Effector memory CD4-positive, alpha-beta T cell (primary cell): ENCODE results near the gene DCT.

Experiments
- DNase-seq, 3 donors: peaks; one replicate each; pipeline ENCODE4 v3.0.0-alpha.2; 2020
- H3K27ac ChIP-seq: 2 replicates; pipeline ENCODE4 v1.7.0; 2013; ENCODE audit warnings: mild to moderate bottlenecking, low read length, moderate library complexity; ENCODE audit not compliant: insufficient read depth, poor library complexity, severe bottlenecking
- H3K27me3 ChIP-seq: replicated peaks from 2 replicates; pipeline ENCODE4 v1.7.0; 2013; ENCODE audit warnings: mild to moderate bottlenecking, low read length; ENCODE audit not compliant: insufficient read depth, control insufficient read depth, poor library complexity, severe bottlenecking
- H3K36me3 ChIP-seq: 2 replicates; pipeline ENCODE4 v1.7.0; 2013; ENCODE audit warnings: mild to moderate bottlenecking, low read length, moderate library complexity; ENCODE audit not compliant: control insufficient read depth, insufficient read depth
- H3K4me1 ChIP-seq: 2 replicates; pipeline ENCODE4 v1.7.0; 2013; ENCODE audit warnings: low read length, mild to moderate bottlenecking; ENCODE audit not compliant: control insufficient read depth, insufficient read depth, poor library complexity, severe bottlenecking
- H3K4me3 ChIP-seq: 2 replicates; pipeline ENCODE4 v1.7.0; 2013; ENCODE audit warnings: low read length, low read depth, mild to moderate bottlenecking; ENCODE audit not compliant: insufficient read depth, poor library complexity, severe bottlenecking
- H3K9me3 ChIP-seq: 2 replicates; pipeline ENCODE4 v1.7.0; 2013; ENCODE audit warnings: mild to moderate bottlenecking, low read length, moderate library complexity; ENCODE audit not compliant: control insufficient read depth

DCT gene

DNA sequence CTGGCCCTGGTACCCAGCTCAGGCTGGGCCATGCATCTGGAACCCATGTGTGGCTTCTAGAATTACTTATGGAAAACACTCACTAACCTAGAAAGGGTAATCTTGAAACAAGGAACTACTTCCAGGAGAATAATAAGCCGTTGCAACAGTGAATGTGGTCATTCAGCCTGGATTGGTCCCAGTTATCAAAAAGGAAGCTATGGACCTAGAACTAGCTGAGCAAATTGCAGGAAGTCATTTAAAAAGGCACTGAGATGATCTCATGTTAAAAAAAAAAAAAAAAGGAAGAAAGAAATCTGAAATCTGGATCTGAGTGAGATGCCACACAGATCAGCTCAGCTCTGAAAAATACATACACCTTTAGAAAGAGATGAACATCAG, 59.6 kb downstream of the DCT start:
- no peak for DNase-seq
- H3K4me1 ChIP-seq, result no peaks in the 10 kb centered on the region
- H3K36me3 ChIP-seq, result no peaks in the 10 kb centered on the region
- no peaks in the 10 kb centered on the region for H3K9me3 ChIP-seq
- no peak overlapping the region for H3K27ac ChIP-seq
- no peak overlapping the region for H3K4me3 ChIP-seq
- no peaks in the 10 kb centered on the region for H3K27me3 ChIP-seq

DNA sequence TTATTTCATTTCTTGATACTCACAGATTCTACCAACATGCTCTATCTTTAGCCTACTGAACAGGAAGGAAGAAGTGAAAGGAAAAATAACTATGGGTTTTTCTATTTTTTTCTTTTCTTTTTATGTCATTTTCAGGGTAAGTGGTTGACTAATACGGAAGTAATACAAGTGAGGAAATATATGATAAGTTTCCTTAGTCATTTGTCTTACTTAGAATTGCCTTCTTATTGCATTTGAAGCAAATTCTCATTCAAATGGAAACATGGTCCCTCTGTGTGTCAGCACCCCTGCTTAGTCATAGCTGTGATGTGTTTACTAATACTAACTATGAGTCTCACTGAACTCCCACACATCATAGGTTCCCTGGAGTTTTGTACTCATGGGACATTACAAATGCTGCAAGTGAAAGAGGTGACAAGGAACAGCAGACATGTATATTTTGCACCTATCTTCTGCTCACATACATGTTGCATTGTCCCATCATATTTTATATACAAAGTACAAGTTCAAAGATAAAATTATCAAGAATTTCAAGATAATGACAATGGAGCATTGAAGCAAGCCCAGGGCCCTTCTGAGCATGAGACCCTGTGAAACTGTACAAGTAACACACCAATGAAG, 60.1 kb downstream of the DCT start:
- Histone ChIP-seq H3K4me1 (no peaks in the 10 kb centered on the region), H3K4me3 (no peak overlapping the region), H3K27me3 (no peaks in the 10 kb centered on the region), H3K27ac (no peak overlapping the region), H3K36me3 (no peaks in the 10 kb centered on the region), H3K9me3 (no peaks in the 10 kb centered on the region)
- no peak for DNase-seq

DNA sequence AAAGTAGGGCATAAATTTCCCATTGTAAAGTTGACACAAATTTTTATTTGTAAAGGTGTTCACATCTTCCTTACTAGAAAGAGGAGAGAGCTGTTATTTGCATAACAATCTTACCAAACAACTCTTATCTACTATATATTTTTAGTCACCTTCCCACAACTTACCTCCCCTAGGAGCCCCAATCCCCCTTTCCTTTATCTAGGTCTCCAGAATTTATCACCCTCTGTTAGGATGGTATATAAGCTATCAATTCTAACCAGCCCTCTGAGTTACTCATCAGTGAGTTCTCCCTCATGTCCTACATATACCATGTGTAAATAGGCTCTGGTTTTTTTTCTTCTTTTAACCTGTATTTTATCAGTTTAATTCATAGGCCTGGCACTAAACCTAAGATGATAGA, 62.2 kb downstream of the DCT start:
- Histone ChIP-seq H3K4me3 (no peak overlapping the region), H3K9me3 (no peaks in the 10 kb centered on the region), H3K27ac (no peak overlapping the region), H3K4me1 (no peaks in the 10 kb centered on the region), H3K27me3 (no peaks in the 10 kb centered on the region), H3K36me3 (no peaks in the 10 kb centered on the region)
- no peak for DNase-seq

DNA sequence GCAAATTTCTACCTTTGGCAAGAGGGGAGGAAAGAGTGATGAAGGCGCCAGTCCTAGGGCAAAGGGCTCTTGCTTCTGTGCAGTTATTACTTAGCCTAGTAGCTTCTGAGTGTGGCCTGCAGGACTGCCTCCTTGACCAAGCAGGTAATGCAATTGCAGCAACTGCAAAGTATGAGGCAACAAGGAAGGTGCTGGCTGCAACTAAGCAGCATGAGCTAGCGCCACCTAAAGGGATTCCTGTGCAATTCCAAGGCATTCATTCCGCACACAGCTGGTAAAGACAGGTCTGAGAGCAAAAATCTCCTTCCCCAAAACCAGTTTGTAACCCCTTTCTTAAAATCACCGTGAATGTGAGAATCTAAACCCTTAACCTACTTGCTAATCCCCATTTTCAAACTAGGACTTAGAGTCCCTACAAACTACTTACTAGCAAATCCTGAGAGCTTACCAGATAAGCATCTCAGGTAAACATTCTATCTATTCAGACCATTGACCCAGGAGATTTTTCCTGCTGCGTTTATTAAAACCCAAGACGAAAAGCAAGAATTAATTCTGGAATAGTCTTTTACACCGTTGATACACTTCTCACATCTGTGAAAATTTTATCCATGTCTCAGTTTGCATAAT, 62.9 kb downstream of the DCT start:
- Histone ChIP-seq H3K4me3 (no peak overlapping the region), H3K27ac (no peak overlapping the region), H3K27me3 (no peaks in the 10 kb centered on the region), H3K9me3 (no peaks in the 10 kb centered on the region), H3K36me3 (no peaks in the 10 kb centered on the region), H3K4me1 (no peaks in the 10 kb centered on the region)
- DNase-seq, result no peak

DNA sequence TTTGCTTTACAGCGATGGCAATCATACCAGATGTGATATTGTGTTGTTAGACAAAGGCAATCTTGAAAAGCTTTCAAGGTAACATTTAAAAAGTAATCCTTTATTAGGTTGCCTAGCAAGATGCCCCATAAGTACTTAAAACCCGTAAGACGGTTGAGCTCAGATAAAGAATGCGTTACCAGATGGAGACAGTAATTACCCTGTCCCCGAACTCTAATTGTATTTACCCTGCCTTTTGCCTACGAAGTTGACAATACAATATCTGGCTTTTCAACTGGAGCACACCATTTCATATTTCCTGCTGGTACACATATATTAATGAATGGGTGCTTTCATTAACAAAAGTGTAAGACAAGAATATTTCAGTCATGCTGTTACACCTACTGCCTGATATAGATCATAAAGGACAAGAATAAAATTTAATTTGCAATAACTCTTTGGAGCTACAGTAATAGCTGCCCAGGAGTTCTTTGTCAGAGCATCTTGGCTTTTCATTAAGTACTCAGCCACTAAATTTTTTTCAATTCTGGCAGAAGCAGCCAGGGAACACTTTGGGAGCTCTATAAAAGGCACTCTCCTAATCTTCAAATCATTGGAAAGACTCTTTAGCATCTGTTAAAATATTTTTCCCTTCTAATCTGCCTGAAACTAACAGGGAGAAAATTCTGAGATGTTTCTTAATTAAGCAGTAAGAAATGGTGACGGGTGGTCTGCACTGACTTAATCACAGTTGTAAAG, 63.8 kb downstream of the DCT start:
- H3K4me3 ChIP-seq, result no peak overlapping the region
- H3K4me1 ChIP-seq, result no peaks in the 10 kb centered on the region
- no peaks in the 10 kb centered on the region for H3K36me3 ChIP-seq
- no peak overlapping the region for H3K27ac ChIP-seq
- no peaks in the 10 kb centered on the region for H3K9me3 ChIP-seq
- no peaks in the 10 kb centered on the region for H3K27me3 ChIP-seq
- DNase-seq, result no peak

DNA sequence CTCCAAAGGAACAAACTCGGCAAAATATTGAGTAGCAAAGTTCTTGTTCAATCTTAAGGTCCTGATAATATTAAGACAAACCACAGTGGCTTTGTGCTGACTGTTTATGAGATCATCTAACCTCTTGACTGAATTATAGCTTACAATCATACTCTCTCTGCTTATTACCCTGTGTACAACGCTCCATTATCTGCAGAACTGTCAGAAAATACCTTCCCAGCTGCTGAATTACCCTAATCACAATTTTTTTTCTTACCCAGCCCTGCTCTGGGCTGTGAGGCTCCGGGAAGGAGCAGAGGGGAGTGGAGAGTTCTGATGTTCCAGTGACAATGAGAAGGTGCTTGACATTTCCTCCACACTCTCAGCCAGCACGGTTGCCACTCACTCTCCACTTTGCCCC, 64.8 kb downstream of the DCT start:
- Histone ChIP-seq H3K27ac (no peak overlapping the region), H3K36me3 (no peaks in the 10 kb centered on the region), H3K4me1 (no peaks in the 10 kb centered on the region), H3K27me3 (no peaks in the 10 kb centered on the region), H3K9me3 (no peaks in the 10 kb centered on the region), H3K4me3 (no peak overlapping the region)
- no peak for DNase-seq

DNA sequence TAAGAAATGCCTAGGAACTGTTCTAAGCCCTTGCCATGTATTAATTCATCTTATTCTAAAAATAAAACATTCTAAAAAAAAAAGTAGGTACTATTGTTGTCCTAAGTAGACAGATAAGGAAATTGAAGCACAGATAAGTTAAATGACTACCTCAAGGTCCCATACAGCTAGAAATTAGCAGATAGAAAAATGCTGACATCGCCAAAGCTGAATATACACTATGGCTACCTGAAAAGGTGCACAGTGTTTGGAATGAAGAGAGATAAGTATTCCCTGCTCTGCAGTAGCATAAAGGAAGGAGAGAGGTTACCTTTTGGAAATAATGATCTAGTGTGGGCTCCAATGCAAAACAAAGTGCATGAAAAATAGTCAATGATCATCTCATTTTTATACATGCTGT, 65.3 kb downstream of the DCT start:
- H3K4me1 ChIP-seq, result no peaks in the 10 kb centered on the region
- H3K4me3 ChIP-seq, result no peak overlapping the region
- H3K27me3 ChIP-seq, result no peaks in the 10 kb centered on the region
- H3K27ac ChIP-seq, result no peak overlapping the region
- H3K36me3 ChIP-seq, result no peaks in the 10 kb centered on the region
- H3K9me3 ChIP-seq, result no peaks in the 10 kb centered on the region
- no peak for DNase-seq

DNA sequence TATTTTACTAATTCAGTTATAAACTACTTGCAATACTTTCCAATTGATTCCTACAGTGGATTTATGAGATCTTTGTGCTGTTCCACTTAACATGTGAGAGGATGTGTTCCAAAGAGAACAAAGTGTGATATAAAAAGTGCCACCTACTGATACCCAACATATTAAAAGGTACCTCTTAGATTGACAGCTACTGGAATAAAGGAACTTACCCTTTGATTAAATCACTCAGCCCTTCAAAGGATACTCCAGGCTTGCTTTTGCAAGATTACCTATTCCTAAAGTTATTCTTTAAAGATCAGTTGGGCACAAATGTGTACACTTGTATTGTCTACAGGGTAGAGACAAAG, 65.9 kb downstream of the DCT start:
- H3K36me3 ChIP-seq, result no peaks in the 10 kb centered on the region
- no peak overlapping the region for H3K4me3 ChIP-seq
- no peaks in the 10 kb centered on the region for H3K27me3 ChIP-seq
- no peak for DNase-seq
- H3K9me3 ChIP-seq, result no peaks in the 10 kb centered on the region
- no peaks in the 10 kb centered on the region for H3K4me1 ChIP-seq
- no peak overlapping the region for H3K27ac ChIP-seq

DNA sequence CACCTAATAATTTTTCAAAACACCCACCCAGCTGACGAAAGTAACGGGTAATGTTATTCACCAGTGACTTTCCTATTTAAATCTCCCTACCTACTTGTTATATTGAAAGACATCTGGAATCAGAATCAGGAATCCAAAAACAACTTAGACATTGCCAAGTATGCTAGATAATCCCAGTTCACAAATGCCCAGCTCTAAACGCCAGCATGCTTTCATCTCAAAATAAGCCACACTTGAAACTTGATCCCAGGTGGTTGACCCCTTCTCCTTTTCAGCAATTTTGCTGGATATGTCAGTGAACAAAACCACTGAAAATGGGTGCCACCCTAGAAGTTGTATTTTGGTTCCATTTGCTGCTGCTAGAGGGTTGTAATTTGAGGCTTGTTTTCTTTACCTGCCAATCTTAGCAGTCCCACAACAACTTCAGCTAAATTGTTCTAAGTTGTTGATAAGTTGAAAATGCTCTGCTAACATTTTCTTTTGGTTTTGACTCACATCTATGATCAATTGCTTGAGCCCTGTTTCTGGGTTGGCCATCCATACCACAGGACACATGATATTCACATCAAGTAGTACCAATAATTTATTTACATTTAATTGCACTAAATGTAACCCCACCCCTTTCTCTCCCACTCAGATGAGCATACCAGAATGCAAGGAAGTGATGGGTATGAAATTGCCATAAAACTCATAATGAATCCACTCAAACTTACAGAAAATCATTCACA, 66.4 kb downstream of the DCT start:
- Histone ChIP-seq H3K36me3 (no peaks in the 10 kb centered on the region), H3K4me3 (no peak overlapping the region), H3K27ac (no peak overlapping the region), H3K27me3 (no peaks in the 10 kb centered on the region), H3K4me1 (no peaks in the 10 kb centered on the region), H3K9me3 (no peaks in the 10 kb centered on the region)
- no peak for DNase-seq

DNA sequence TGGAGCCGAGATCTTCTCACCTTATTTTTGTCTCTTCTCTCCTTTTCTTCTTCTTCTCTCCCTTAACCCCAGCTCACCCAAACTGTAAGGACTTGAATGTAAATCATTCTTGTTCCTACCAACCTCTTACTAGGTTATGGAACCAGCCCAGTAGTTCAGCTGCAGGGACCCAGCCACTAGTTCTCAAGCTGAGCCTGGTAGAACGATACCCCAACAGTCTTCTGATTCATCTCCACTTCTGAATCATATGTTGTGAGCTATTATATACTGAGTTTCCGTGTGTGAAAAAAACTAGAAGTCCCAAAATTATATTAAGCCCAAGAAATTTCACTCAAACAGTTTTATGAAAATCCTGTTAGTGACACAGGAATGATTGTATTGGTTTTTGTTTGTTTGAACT, 67.7 kb downstream of the DCT start:
- Histone ChIP-seq H3K27me3 (no peaks in the 10 kb centered on the region), H3K36me3 (no peaks in the 10 kb centered on the region), H3K4me3 (no peak overlapping the region), H3K4me1 (no peaks in the 10 kb centered on the region), H3K9me3 (no peaks in the 10 kb centered on the region), H3K27ac (no peak overlapping the region)
- DNase-seq, result no peak
